DOHH2 (cell line): ENCODE data around the gene HS2ST1.

Experiments used
- EZH2phosphoT487 ChIP-seq: fragments of 200-600 bp; sonication (generic); IDR thresholded peaks from 2 replicates; pipeline ENCODE4 v1.6.1; 2017; ENCODE audit warnings: borderline replicate concordance, mild to moderate bottlenecking, antibody characterized with exemption, low read length, moderate library complexity, mixed read lengths
- TF ChIP-seq, protein P1 (sequence below): fragments of 200-600 bp; sonication (generic); IDR thresholded peaks from one replicate; pipeline ENCODE4 v1.5.1; 2014; ENCODE audit warnings: antibody characterized with exemption, mild to moderate bottlenecking, low read depth, low read length; ENCODE audit not compliant: poor library complexity, severe bottlenecking

DNA sequence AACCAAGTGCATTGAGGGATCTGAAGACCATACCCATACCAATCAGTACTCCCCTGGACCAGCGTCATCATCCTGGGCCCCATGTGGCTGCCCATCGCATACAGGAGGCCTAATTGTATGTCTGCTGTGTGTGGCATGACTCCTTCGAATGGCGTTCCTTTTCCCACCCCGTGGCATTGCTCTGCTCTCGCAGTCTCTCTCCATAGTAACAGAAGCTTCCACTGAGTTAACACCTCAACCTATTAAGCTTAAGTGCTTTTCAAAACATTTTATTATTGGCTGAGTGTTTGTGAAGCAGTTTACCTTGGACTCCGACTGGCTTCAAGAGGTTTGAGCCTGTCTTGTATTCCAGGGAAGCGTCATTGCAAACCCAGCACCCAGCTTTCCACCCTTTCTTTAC is 227.1 kb downstream of the HS2ST1 start:
- TF ChIP-seq, protein P1, sequence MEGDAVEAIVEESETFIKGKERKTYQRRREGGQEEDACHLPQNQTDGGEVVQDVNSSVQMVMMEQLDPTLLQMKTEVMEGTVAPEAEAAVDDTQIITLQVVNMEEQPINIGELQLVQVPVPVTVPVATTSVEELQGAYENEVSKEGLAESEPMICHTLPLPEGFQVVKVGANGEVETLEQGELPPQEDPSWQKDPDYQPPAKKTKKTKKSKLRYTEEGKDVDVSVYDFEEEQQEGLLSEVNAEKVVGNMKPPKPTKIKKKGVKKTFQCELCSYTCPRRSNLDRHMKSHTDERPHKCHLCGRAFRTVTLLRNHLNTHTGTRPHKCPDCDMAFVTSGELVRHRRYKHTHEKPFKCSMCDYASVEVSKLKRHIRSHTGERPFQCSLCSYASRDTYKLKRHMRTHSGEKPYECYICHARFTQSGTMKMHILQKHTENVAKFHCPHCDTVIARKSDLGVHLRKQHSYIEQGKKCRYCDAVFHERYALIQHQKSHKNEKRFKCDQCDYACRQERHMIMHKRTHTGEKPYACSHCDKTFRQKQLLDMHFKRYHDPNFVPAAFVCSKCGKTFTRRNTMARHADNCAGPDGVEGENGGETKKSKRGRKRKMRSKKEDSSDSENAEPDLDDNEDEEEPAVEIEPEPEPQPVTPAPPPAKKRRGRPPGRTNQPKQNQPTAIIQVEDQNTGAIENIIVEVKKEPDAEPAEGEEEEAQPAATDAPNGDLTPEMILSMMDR: no peak
- no peak for TF ChIP-seq EZH2phosphoT487
